ENCODE results near the gene LRMDA. TPM values are rescaled to one million over a fixed set of nuclear protein-coding genes. Genes with fewer than 3 reads are reported as not detected.

The LRMDA gene
- polyA plus RNA-seq, 3 donors = 39.8 to 59.6 (median 56.4) TPM

GRCh38 chr10:75720157-75720556 lies 288.7 kb downstream of the LRMDA start:
- no peaks in the 10 kb centered on the region for H3K9me3 ChIP-seq (replicated peaks in 1 of 2; ENCODE audit: control insufficient read depth in 1 of 2, insufficient read depth in 1 of 2, low read length in 2 of 2)
- no peaks in the 10 kb centered on the region for H3K9me3 Mint-ChIP-seq

DNA sequence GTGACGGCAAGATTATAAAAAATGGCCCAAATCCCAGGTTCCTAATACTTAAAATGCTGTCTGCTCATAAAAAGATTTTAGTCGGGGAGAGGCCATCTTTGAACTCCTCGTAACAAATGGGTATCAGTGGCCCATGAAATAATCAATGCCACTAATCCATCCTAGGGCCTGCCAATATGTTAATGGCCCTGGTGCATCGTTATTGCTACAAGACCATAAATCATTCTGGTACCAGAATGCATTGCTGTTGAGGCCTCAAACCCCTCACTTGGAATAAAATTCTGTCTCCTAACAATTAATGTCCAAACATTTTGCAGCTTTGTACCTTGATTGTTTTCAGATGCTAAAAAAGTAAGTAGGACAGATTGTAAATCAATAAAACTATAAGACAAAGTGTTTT lies 290.6 kb downstream of the LRMDA start:
- no peak overlapping the region for H3K27ac Mint-ChIP-seq

More at GRCh38 chr10:75720157-75720556, 288.7 kb downstream of the LRMDA start:
- Histone ChIP-seq H4K20me1 (ENCODE audit: insufficient read depth, low read length) (peaks cover 41% of the 10 kb centered on the region), H3K27me3 (ENCODE audit: control insufficient read depth in 2 of 2, insufficient read depth in 2 of 2, low read length in 2 of 2) (no peaks in the 10 kb centered on the region), H2AFZ (ENCODE audit: insufficient read depth, low read depth, low read length, poor library complexity, severe bottlenecking) (no peak overlapping the region), H3K9ac (ENCODE audit: insufficient read depth, low read length, poor library complexity, severe bottlenecking) (no peak overlapping the region), H3K36me3 (replicated peaks in 1 of 2; ENCODE audit: control insufficient read depth in 1 of 2, insufficient read depth in 2 of 2, low read length in 2 of 2) (no peaks in the 10 kb centered on the region), H3K4me3 (replicated peaks in 1 of 3; ENCODE audit: low read depth in 2 of 3, low read length in 3 of 3) (no peak overlapping the region), H3K4me1 (ENCODE audit: control insufficient read depth in 1 of 2, insufficient read depth in 2 of 2, low read length in 2 of 2) (peaks cover 2 to 4% of the 10 kb centered on the region in 2 donors), H3K27ac (ENCODE audit: low read depth in 1 of 2, low read length in 2 of 2) (no peak overlapping the region), H3K79me2 (ENCODE audit: insufficient read depth, low read length) (peaks cover 8% of the 10 kb centered on the region), H3K4me2 (replicated peaks; ENCODE audit: extremely low read depth, low read length, poor library complexity, severe bottlenecking) (no peak overlapping the region)
- no peak overlapping the region for H3K4me3 Mint-ChIP-seq
- H3K36me3 Mint-ChIP-seq = peaks cover 0 to 2% of the 10 kb centered on the region in 2 donors
- intact Hi-C loops (cut with micrococcal nuclease) = no loop called here
- TF ChIP-seq, protein P1, sequence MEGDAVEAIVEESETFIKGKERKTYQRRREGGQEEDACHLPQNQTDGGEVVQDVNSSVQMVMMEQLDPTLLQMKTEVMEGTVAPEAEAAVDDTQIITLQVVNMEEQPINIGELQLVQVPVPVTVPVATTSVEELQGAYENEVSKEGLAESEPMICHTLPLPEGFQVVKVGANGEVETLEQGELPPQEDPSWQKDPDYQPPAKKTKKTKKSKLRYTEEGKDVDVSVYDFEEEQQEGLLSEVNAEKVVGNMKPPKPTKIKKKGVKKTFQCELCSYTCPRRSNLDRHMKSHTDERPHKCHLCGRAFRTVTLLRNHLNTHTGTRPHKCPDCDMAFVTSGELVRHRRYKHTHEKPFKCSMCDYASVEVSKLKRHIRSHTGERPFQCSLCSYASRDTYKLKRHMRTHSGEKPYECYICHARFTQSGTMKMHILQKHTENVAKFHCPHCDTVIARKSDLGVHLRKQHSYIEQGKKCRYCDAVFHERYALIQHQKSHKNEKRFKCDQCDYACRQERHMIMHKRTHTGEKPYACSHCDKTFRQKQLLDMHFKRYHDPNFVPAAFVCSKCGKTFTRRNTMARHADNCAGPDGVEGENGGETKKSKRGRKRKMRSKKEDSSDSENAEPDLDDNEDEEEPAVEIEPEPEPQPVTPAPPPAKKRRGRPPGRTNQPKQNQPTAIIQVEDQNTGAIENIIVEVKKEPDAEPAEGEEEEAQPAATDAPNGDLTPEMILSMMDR (IDR thresholded peaks at IDR 0.05) = no peak
- peak; percentile 6 to 48 (median 24) for DNase-seq
- peaks cover 24% of the 10 kb centered on the region for H3K4me1 Mint-ChIP-seq
- no peak overlapping the region for H3K27ac Mint-ChIP-seq
- WGBS (ENCODE audit: insufficient coverage) = 62% methylated on average over 3 of the region's 7 CpGs
- peaks cover 0 to 2% (median 0%) of the 10 kb centered on the region in 3 donors for H3K27me3 Mint-ChIP-seq (ENCODE audit: low read depth in 3 of 3)

More for the DNA sequence above, 290.6 kb downstream of the LRMDA start:
- Histone ChIP-seq H3K4me3 (replicated peaks in 1 of 3; ENCODE audit: low read depth in 2 of 3, low read length in 3 of 3) (no peak overlapping the region), H3K9ac (ENCODE audit: insufficient read depth, low read length, poor library complexity, severe bottlenecking) (no peak overlapping the region), H3K9me3 (replicated peaks in 1 of 2; ENCODE audit: control insufficient read depth in 1 of 2, insufficient read depth in 1 of 2, low read length in 2 of 2) (no peaks in the 10 kb centered on the region), H2AFZ (ENCODE audit: insufficient read depth, low read depth, low read length, poor library complexity, severe bottlenecking) (no peak overlapping the region), H3K36me3 (replicated peaks in 1 of 2; ENCODE audit: control insufficient read depth in 1 of 2, insufficient read depth in 2 of 2, low read length in 2 of 2) (no peaks in the 10 kb centered on the region), H3K4me2 (replicated peaks; ENCODE audit: extremely low read depth, low read length, poor library complexity, severe bottlenecking) (no peak overlapping the region), H3K27me3 (ENCODE audit: control insufficient read depth in 2 of 2, insufficient read depth in 2 of 2, low read length in 2 of 2) (no peaks in the 10 kb centered on the region), H4K20me1 (ENCODE audit: insufficient read depth, low read length) (peaks cover 51% of the 10 kb centered on the region), H3K79me2 (ENCODE audit: insufficient read depth, low read length) (peaks cover 19% of the 10 kb centered on the region), H3K27ac (ENCODE audit: low read depth in 1 of 2, low read length in 2 of 2) (no peak overlapping the region), H3K4me1 (ENCODE audit: control insufficient read depth in 1 of 2, insufficient read depth in 2 of 2, low read length in 2 of 2) (peaks cover 2 to 4% of the 10 kb centered on the region in 2 donors)
- no peak for DNase-seq
- intact Hi-C loops (cut with micrococcal nuclease) = no loop called here
- peaks cover 0 to 2% of the 10 kb centered on the region in 2 donors for H3K36me3 Mint-ChIP-seq
- H3K4me1 Mint-ChIP-seq = peaks cover 25% of the 10 kb centered on the region
- TF ChIP-seq, protein P1 (IDR thresholded peaks at IDR 0.05) = no peak
- H3K27me3 Mint-ChIP-seq (ENCODE audit: low read depth in 3 of 3) = peaks cover 0 to 2% (median 0%) of the 10 kb centered on the region in 3 donors
- 100% methylated on average over 2 of the region's 4 CpGs for WGBS (ENCODE audit: insufficient coverage)
- no peak overlapping the region for H3K4me3 Mint-ChIP-seq
- no peaks in the 10 kb centered on the region for H3K9me3 Mint-ChIP-seq

Data from CD14-positive monocyte (primary cell).